Kidney capillary endothelial cell (primary cell): ENCODE results near the gene AOPEP.
"Not testable (repeated sequence)": the region's sequence is repeated elsewhere in the genome, so short reads cannot be mapped to it uniquely, and the experiment has no call there.

Experiments
- DNase-seq: peaks from one replicate; pipeline ENCODE4 v3.0.0-alpha.2; 2018; ENCODE audit warnings: low spot score

AOPEP gene

GRCh38 chr9:95018099-95018936, 291.8 kb downstream of the AOPEP start:
- peak; percentile 90 for DNase-seq

DNA sequence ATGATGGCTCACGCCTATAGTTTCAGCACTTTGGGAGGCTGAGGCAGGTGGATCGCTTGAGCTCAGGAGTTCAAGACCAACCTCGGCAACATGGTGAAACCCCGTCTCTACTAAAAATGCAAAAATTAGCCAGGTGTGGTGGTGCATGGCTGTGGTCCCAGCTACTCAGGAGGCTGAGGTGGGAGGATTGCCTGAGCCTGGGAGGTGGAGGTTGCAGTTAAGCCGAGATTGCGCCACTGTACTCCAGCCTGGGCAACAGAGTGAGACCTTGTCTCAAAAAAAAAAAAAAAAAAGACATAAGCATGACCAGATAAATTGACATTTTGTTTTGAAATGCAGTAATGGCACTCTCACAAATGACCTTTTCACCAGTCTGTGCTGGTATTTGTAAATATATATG, 294.1 kb downstream of the AOPEP start:
- not testable (repeated sequence) for DNase-seq

GRCh38 chr9:95021166-95021886, 294.8 kb downstream of the AOPEP start:
- DNase-seq: no peak

GRCh38 chr9:95022657-95023056, 296.2 kb downstream of the AOPEP start:
- no peak for DNase-seq

GRCh38 chr9:95023217-95024003, 296.9 kb downstream of the AOPEP start:
- peak; percentile 55 for DNase-seq

DNA sequence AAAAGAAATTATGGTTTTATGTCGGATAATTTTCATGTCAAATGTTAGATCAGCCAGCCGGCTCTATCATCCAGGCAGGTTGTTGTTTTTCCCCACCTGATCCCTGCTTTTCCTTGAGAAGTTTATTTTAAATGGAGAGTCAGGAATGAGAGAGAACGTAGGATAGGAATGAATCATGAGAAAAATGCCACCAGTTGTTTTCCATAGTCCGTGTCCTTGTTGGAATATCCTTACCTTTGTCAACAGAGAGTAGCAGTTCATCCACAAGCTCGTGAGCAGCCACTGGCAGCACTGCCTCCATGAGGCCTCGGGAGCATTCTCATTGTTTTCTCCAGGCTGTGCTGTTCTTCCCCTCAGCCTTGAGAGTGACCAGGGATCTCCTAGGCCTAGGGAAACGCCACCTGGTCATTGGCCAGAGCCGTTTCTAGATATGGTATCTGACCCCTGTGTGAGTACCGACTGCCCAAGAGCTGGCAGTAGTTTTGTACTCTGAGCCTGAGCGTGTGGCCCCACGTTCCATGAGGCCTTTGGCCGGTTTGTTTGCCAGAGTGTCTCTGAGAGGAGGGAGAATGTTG, 297.7 kb downstream of the AOPEP start:
- peak; percentile 26 for DNase-seq

DNA sequence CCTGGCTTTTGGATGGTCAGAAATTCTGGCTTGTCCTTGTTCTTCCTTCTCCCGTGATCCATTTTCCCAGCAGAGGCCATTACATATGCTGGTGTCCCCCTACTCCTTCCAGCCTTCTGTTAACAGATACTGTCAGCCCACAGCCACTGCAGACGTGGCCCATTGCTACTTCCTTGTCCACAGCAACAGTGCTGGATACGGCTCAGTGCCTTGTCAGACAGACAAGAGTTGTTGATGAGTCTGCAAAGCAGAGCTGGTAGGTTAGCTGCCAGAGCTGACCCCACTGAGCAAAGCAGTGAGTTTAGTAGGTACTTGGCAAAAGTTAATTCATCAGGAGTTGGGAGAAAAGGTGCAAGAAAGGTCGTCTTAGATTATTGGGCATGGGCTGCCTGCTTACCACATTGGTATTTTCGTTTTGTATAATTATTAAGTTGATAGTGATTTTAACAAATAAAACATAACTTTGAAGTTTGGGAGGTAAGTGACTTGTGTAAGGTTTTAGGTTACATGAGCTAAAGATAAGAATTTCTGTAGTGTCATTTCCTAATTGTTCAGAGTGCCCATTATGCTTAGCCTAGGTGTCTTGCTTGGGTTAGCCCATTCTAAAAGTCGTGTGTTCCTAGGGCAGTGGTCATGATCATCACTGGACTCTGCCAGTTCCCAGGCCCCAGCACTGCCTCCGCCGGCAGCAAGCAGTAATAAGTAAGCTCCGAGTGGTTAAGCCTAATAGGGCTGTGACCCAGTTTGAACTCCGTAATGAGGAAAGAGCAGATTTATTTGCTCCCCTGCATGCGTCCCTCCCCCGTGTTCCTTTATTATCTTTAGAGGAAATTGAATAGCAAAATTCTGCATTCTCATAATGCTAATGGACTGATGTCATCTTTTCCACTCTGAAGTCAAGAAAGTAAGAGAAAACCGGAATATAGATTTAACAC, 299.0 kb downstream of the AOPEP start:
- peak; percentile 42 for DNase-seq

DNA sequence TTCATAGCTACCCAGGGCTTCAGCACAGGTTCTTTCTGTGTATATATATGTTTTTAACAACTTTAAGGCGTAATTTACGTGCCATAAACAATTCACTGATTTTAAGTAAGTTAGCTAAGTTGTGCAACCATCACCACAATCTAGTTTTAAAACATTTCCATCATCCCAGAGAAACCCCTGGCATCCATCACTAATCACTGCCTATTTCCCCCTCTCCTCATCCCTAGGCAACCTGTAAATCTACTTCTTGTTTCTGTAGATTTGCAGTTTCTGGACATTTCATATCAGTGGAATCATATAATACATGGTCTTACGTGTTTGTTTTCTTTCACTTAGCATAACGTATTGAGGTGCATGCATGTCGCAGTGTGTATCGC, 299.6 kb downstream of the AOPEP start:
- DNase-seq: no peak

DNA sequence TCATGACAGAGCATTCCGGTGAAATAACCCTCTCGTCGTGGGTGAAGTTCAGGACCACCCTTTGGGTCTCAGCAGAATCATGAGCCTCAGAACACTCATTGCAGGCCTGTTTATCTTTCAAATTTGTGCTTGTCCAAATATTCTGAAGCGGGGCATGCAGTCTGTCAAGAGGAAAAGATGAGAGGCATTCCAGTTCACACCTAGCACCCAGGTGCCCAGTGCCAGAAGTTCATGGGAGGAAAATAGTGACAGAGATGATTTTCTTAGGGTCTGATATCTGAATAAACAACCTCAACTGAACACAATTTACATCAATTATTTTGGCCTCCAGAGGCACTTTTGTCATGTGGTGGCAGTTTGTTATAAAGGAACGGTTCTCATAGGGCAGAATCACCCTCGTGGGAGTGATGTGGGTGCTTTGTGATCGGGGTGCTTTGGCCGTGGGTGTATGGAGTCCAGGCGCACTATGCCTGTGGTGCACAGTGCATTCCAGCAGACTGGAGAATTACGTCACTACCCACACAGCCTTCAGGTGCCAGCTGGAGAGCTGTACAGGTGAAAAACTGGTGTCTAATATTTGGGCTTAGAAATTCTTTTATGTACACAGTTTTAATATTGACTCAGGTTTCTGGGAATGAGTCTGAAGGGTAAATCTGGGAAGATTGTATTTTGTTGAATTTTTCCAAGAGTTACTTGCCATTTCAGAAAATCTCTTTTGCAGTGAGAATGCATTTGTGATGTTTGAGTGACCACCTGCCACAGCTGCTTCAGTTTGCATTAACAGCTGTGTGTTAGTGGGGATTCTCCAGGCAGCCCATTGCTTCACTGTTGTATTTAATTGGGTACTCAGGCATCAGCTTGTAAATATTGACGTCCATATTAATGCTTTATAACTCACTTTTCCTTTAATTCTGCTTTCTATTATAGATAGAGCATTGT, 301.7 kb downstream of the AOPEP start:
- no peak for DNase-seq

DNA sequence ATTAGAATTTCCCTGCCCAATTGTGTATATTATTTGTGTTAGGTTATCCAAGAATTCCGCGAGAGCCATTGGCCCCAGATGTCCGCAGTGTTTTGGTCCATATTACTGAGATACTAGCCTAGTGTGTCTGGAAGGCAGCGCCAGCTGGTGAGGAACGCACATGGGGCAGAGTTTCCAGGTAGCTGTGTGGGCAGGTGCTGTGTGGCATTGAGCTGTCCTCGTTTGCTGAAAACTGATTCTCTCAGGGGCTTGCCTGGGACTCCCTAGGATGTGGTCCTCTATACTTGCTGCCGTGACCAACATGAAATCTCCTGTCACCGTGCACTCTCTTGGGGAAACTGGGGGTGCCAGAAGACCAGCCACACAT, 302.3 kb downstream of the AOPEP start:
- DNase-seq: no peak

- no peak for DNase-seq
These were observed 302.8 kb downstream of the AOPEP start for GRCh38 chr9:95029288-95029687.

DNA sequence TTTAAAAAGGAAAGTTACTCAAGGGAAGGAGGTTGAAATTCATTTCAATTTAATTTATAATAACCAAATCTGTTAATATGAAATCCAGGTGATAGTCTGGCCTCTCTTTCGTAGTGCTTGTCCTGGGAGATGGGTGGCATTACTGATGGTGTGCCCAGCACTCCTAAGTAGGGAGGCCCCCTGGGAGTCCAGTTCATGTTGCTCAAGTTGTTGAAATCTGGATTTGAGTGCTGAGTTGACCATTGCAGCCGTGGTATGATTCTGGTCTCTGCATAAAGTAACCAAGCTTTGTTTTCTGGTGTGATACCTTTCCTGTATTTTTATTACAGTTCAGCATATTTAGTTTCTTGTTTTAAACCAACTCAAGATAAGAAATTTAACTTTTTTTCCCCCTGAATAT, 303.2 kb downstream of the AOPEP start:
- no peak for DNase-seq

DNA sequence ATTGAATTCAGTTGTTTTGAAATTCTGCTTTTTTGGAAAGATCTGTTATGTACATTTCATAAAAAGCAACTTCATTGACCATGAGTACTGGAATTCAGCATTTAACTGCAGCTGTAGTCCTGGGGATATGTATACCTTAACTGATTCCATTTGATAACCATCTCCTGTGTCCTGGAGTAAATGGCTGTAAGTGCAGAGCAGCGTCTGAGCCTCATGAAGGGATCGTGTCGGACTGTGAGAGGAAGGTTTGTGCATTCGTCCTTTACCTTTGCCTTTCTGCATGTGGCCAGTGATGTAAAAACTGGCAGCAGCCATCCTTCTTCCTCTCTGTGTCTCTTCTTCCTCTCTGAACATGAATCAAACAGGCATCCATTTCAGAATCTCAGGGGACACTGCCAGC, 303.8 kb downstream of the AOPEP start:
- DNase-seq: no peak

GRCh38 chr9:95030920-95031642, 304.6 kb downstream of the AOPEP start:
- DNase-seq: no peak

DNA sequence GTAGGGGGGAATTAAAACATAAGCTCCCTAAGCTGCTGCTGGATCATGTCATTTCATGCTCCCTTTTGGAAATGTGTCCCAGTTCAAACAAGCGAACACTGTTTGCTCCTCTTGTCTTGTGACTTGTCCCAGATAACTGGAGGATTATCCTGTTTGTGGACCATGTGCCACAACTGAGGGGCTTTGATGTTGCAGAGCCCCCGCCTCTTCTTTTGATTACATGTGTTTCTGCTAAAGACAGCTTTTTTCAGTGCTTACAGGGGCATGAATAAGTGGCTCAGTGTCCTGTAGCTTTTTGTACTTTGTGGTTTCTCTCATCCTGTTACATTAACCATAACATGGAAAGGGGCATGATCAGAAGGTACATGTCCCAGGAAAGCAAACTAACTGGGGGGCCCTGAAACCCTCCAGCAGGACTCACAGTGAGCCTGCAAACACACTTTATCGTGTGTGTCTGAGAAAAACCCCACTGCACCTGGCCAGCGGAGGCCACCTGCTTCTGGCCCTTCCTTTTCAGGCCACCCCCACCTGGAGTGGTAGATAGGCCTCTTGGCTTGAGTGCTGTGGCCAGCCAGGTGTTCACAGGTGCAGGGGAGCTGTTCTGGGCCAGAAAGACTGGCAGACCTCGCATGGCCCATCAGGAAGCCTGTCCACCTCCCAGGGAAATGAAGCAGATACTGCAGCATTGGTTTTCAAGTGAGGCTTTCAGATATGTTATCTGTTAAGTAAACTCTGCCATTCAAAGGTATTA, 305.4 kb downstream of the AOPEP start:
- no peak for DNase-seq

GRCh38 chr9:95032580-95033341, 306.3 kb downstream of the AOPEP start:
- DNase-seq: no peak

- DNase-seq: no peak
These were observed 309.3 kb downstream of the AOPEP start for GRCh38 chr9:95035846-95036245.

- no peak for DNase-seq
These were observed 310.2 kb downstream of the AOPEP start for GRCh38 chr9:95036676-95037075.
